NCI-H1930 (cell line): ENCODE measurements around the gene THSD4.
"Not testable (repeated sequence)": the region's sequence is repeated elsewhere in the genome, so short reads cannot be mapped to it uniquely, and the experiment has no call there.

ENCODE experiments used
- DNase-seq, 2 experiments: peaks; one replicate each; lab custom pipeline; 2025; lab: John Stamatoyannopoulos, UW

THSD4 gene

DNA sequence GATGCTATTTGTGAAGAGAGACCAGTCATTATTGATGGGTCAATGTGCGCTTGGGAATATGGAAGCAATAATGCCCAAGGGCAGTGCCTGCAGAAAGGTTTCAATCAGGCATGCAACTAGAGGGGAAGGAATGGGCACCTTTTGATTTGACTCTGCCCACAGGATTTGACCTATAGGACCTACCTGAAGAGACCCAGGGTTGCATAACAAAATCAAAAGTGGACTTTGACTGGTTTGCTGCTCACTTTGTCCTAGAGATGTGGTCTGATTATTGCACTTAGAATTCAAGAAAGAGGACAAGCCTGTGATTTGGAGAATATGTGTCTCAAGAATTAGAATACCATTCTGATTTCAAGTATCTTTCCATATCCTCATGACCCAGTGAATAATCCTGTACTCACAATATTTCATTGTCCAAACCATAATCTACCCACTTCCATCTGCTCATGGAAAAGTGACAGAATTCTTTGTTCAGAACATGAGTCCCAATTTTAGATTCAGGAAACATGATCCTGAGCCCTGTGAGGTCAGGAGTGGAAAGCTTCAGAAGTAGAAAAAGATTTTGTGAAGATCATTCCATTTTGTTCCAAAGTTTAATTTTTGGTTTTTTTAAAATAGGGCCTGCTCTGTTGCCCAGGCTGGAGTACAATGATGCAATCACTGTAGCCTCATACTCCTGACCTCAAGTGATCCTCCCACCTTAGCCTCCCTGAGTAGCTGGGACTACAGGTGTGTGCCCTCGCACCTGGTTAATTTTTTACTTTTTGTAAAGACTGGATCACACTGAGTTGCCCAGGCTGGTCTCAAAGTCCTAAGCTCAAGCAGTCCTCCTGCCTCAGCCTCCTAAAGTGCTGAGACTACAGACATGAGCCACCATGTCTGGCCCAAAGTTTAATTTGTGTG lies 543.8 kb downstream of the THSD4 start:
- DNase-seq = no peak

DNA sequence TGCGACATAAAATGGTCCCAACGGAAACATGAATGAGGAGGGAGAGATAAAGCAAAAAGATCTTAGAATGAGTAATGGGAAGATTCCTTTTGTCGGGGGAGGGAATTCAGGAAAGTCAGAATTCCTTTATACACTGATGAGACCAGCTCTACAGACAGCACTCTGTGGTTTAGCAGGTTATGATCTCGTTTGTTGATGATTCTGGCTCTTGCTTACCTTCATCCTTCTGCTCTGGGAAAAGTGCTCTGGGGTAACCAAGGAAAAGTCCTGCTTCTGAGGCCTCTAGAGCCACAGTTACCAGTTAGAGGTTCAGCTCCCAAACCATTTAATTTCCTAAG lies 544.4 kb downstream of the THSD4 start:
- DNase-seq = no peak

DNA sequence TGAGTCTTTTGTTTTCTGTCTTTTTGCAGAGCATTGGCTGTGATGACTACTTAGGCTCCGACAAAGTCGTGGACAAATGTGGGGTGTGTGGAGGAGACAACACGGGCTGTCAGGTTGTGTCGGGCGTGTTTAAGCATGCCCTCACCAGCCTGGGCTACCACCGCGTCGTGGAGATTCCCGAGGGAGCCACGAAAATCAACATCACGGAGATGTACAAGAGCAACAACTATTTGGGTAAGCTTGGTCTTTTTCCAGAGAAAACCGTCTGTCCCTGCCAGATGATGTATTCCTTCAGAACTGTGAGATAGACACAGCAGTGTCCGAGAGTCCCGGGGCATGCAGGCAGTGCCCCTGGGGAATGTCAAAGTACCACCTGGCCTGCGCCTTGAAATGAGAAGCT lies 545.2 kb downstream of the THSD4 start:
- no peak for DNase-seq

DNA sequence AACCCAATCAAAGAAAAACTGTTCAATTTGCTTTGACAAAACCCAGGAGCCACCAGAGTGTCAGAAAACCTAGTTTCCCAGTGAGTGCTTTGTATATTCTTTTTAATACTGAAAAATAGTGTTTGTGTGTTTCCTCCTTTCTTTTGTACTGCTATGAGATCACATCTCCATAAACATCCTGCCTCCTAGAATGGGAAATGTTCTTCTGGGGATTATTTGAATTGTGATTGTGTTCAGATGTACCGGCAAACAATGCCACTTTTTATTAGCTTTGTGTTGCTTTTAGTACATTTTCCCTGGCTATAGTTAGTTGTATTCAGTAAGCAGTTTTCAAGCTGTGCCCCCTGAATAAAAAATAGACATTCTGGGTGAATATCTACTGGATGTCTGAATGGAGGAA lies 547.0 kb downstream of the THSD4 start:
- no peak for DNase-seq

DNA sequence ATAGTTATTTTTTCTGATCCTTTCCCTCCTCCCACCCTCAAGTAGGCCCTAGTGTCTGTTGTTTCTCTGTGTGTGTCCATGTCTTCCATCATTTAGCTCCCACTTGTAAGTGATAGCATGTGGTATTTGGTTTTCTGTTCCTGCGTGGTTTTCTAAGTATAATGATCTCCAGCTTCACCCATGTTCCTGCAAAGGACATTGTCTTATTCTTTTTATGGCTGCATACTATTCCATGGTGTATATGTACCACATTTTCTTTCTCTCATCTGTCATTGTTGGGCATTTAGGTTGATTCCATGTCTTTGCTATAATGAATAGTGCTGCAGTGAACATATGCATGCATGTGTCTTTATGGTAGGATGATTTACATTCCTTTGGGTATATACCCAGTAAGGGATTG lies 549.4 kb downstream of the THSD4 start:
- no peak for DNase-seq

DNA sequence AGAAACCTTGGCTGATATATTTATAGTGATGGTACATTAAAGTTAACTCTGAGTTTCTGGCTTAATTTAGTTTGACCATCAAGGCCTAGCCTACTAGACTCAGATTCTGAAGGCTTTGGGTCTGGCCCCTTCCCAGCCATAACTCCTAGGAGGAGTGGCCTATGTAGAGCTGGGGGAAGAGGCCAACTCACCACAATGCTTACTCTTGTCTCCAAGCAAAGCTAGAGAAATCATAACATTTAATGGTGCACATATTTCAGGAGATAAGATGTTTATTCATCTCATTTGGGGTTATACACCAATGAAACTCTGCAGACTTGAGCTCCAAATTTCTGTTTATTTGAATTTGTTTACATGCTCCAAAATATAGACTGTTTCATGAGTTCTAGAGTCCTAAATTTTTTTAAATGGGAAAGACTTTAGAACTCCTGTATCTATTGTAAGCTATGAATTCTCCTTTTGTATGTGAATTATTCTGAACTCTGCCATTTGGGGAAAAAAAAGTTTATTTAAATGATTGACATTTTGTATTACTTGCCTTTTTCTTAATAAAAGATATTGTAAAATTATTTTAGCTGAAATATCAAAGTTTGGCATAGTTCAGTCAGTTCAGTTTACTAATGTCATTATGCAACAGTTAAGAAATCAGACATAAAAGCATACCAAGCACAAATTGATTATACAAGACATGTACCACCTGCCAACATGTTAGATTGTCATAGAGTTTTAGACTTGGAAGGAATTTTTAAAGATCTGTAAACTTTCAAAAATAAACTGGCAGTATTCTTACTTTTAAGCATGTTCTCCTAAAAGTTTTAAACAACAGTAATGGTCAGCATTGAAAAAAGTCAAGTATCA lies 551.7 kb downstream of the THSD4 start:
- no peak for DNase-seq

DNA sequence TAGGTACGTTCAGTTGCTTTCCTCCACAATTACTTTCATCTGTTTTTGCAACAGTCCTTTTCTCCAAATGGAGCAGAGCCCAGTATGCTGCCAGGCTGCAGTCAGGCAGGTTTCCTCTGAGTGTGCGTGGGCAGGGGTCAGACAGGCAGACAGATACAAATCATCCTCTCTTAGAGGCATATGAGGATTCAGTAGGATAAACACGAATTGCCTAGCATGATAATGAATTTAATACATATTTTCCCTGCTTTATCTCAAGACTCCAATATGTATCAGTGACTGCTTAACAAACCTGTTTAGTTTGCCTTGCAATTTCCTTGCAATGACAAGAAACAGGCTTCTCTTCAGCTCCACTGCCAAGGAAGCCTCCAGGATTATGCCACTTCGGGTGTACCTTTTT lies 554.4 kb downstream of the THSD4 start:
- no peak for DNase-seq

DNA sequence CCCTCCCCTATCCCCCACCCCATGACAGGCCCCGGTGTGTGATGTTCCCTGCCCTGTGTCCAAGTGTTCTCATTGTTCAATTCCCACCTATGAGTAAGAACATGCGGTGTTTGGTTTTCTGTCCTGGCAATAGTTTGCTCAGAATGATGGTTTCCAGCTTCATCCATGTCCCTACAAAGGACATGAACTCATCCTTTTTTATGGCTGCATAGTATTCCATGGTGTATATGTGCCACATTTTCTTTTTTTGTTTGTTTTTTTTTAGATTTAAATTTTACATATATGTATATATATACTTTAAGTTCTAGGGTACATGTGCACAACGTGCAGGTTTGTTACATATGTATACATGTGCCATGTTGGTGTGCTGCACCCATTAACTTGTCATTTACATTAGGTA lies 555.0 kb downstream of the THSD4 start:
- not testable (repeated sequence) for DNase-seq

DNA sequence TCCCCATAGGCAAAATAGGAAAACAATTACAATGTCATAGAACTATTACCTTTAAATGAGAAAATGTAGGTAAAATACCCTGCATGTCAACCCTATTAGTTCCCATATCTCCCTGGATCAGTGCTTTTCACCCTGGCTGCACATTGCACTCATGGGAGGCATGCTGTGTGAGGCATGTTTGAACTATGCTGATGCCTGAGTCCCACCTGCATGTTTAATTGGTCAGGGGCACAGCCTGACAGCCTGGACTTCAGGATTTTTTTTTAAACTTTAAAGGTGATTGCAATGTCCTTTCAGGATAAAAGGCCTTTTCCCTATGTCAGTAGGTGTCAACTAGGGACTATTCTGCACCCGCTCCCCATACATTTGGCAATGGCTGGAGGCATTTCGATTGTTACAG lies 559.1 kb downstream of the THSD4 start:
- no peak for DNase-seq

DNA sequence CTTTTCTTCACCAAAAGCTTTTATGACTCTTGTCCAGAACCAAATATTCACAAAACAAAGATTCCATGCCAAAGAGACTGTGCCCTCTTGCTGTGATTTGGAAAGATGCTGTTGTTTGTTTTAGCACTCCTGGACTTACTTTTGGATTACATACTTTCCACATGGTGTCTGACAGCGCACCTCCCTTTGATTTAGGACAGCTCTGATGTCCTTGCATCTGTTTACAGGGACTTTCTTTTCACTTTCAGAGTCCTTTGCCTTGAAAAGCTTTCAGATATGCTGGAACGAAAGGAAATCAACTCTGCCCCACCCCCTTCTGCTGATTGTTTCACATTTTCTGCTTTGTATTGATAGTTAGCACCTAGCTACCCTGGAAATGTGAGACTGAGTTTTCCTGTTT lies 562.1 kb downstream of the THSD4 start:
- no peak for DNase-seq

DNA sequence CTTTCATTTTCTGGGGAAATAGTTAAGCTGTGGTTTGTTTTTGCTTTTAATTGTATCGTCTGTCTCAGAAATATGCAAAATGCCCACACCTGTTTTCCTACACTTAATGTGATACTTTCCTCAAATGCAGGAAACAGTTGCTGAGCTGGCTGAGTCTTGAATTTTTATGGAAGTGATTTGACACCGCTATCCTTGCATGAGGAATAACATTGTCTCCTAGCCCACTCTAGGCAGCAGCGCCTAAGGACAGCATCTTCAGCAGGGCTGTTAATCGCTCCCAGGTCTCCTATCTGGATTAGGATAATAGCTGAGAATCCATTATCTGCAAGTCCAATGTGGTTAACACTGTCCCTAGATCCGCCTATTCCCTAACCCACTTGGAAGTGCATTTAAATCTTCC lies 562.5 kb downstream of the THSD4 start:
- DNase-seq = no peak

DNA sequence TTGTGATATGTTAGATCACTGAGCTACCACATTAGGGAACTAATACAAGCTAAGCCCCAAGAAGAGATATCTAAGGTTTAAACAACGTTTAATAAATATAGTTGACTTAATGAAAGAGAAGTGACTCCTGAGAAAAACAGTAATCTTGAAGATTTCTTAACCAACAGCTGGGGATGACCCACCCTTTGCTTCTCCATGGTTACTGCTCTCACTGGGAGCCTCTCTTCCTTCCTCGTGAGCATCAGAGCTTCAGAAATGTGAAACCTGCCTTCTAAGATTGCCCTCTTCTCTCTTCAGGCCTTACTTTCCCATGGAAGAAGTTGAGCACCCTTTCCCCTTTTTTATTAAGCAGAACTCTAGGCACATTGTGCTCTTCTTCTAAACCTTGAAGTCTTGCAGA lies 562.9 kb downstream of the THSD4 start:
- no peak for DNase-seq

DNA sequence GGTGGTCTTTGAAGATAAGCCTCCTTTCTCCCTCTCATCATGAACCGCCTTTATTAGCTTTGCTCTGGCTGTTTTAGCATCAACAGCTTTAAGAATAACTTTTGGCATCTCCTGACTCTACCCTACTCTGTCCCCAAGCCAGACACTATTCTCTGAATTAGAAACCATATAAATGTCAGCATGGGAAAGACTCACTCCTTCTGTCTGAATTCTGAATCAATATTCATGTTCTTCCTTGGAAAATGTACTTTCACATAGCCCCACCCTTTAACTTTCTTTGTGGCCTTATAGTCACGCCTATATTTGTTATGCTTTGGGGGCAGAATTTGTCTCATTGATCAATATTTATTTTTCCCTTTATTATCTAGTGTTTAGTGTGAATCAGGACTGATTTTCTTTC lies 563.3 kb downstream of the THSD4 start:
- no peak for DNase-seq

DNA sequence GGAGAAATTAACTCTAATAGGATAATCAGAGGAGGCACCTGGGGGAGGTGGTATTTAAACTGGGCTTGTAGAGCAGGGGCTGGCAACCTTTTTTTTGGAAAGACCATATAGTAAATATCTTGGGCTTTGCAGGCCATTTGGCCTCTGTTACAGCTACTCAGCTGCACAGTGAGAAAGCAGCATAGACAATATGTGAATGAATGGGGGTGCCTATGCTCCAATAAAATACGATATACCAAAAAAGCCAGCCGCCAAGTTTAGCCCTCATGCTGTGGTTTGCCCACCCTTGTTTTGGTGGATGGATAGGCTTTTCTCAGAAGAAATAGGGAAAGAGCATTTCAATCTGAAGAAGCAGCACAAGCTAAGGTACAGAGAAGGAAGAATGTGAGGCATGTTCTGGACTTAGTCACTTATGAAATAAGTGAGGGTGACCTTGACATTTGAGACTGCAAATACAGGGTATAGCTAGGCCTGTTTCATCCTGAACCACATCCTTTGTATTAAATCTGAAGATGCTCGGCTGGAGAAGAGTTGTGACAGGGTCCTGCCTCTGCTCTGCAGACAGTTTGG lies 564.0 kb downstream of the THSD4 start:
- DNase-seq = no peak

DNA sequence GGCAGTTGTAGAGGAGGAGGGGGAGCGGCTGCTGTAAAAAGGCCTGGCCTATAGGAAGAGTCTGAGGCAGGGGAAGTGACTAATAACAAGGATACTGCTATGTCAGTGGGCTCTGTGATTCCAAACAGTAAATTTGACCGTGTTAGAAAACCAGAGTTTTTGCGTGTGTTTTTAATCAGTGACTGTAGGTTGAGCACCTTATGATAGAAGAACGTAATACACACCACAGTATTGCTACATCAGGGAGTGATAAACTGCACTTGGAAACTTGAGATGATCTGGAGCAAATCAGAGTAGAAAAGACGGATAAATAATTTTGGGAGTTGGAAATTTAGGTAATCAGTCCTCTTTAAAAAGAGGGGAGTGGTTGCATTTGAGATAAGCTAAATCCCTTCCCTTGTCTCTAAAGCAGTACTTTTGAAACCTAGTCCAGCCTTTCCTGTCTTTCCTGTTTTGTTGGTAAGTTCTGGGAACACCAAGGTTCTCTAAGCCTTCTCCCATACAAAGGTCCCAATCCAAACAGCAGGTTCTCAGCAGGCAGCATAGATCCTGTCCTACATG lies 564.6 kb downstream of the THSD4 start:
- no peak for DNase-seq

DNA sequence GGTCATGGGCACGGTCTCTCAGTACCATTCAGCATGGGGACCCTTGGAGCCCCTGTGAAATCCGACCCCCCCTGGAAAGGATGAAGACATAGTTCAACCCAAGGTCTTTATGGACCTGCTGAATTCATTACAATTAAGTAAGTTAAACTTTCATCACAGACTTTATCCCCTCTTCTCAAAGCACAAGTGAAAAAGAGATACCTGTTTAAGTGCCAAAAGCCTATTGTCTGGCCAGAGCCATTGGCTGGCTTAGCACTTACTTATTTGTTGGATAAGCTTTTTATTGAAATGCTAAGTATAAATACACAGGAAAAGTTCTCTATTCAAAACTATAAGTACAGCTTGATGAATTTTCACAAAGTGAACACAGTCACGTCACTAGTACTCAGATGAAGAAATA lies 566.7 kb downstream of the THSD4 start:
- no peak for DNase-seq

DNA sequence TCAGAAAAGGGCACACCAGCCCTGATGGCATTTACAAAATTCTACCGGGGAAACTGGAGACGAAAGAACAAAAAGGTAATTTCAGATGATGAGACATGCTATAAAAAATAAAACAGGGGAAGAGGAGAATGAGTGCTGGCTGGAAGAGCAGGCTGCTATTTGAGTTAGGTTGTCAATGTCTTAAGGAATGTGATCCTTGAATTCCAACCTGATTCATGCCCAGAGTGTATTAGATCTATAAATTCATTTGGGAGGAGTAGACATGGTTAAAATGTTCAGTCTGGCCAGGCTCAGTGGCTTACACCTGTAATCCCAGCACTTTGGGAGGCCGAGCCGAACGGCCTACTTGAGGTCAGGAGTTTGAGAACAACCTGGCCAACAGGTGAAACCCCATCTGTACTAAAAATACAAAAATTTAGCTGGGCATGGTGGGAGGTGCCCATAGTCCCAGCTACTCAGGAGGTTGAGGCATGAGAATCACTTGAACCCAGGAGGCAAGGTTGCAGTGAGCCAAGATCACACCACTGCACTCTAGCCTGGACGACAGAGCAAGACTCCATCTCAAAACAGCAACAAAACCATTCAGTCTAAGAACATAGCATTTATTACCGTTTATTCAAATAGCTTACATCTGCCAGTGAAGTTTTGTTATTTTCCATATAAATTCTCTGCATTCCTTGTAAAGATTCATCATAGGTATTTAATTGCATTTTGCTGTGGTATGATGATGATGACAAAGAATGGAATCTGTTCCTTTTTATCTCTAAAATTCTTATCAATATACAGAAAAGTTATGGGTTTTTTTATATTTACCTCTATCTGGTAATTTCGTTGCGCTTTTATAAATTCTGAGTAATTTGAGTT lies 568.4 kb downstream of the THSD4 start:
- DNase-seq = no peak

DNA sequence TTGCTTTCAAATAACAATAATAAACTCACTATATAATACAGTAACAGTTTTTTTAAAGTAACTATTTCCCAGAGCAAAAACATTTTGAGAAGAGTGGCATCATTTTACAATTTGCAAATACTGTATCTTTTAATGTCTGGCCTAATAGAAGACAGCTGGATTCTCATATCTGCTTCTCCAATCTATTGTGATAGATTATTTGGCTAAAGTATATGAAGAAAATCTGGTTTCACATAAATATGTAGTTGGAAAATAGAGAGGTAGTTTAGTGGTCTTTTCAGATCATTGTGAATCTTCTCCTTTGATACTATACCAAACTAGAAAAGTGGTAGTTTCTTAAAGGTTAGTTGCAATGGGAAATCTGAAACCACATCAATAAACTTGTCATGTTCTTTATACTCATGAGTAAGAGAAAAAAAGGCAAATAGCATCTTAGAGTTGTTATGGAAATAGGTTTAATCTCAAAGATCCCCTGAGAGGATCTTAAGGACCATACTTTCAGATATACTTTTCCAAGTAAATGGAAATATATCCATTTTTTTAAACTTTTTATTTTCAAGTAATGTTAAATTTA lies 570.2 kb downstream of the THSD4 start:
- no peak for DNase-seq

DNA sequence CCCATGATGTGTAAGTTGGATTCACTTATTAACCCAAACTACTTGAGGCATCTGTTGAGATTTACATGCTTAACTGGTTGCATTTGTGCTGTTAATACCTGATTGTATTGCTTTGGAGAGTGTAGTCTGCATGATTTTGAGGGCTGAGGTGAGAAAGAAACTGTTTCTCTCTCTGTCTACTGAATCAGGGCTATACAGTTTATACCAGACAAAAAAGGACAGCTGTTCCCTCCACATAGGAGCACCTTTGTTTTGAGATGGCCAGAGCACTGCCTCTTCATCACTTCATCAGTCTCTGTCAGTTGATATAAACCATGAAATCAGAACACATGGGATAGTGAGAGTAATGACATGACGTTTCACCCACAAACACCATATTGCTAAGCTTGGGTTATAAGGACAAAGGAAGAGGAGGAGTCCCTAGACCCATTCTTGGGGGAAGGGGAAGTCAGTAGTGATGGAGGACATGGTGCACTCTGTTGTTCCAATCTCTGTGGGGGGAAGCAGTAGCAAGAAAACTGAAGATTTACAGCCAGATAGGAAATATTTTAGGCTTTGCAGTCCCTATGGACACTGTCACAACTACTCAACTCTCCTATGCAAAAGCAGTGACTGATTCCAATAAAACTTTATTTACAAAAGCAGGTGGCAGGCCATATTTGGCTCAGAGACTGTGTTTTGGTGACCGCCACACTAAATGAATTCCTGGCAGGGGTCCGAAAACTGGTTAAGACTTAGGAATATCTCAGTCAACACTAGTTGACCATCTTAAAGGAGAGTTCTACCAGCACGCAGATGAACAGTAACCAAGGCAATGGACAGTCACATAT lies 571.2 kb downstream of the THSD4 start:
- no peak for DNase-seq

DNA sequence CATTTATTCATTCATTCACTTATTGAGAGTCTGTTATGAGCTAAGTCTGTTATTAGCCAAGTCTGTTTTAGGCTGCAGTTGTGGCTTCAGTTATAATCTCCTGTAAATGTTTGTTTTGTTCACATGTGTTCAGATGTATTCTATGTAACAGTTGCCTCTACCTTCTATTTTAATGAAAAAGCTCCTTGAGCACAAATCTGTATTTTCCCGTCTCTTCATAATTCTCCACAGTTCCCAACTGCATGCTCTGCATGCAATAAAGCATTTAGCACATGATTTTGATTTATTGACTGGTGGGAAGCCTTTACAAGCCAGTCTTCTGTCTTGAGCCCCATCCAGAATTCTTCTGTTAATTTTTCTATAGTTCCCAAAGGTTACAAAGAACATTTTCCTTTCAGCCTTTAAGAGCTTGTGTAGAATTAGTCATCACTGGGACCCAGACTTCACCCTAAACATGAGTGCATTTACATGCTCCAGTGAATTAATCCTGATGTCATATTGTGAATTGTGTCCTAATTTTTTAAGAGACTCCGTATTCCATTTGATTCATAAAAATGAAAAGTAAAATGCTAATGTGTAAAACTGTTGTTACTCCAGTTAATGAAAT lies 572.7 kb downstream of the THSD4 start:
- DNase-seq = no peak
